ENCODE data around the gene ZBED1.
A peak's percentile ranks its signal among the peaks of the same experiment; 100 is the strongest.

The ZBED1 gene

DNA sequence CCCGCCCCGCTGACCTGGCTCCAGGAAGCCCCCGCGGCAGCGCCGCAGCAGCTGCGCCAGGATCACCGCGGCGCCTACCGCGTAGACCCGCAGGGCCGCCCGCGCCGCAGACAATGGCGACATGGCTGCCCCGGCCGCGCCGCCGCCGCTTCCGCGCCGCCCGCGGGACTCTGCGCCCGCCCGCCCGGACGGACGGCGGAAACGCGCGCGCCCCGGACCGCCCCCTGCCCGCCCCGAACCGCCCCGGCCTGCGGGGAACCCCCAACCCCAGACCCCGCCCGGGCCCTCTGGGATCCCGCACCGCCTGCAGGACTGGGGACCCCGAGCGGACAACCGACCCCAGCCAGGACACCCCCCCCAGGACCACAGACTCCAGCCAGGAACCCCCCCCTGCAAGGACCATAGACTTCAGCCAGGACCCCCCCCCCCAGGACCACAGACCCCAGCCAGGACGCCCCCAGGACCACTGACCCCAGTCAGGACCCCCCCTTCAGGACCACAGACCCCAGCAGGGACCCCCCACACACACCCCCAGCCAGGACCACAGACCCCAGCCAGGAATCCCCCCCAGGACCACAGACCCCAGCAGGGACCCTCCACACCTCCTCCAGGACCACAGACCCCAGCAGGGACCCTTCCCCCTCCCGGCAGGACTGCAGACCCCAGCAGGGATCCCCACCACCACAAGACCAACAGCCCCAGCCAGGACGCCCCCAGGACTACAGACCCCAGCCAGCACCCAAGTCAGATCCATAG, at the start of gene ZBED1, which contains the start of gene DHRSX:
TSS of gene ZBED1 (minus strand) at position 174 of the 756 bp plus-strand sequence. CDS start 10,257 bp downstream, outside the sequence.
TSS of gene DHRSX (minus strand) at position 174 of the 756 bp plus-strand sequence. CDS start at position 123, 51 bp downstream.
- H3K4me1 ChIP-seq (ENCODE audit: control insufficient read depth, insufficient read depth, low read length), result peaks cover 30% of the 10 kb centered on the region
- peak within 1 kb of the TSS; percentile 87 for H3K9ac ChIP-seq (ENCODE audit: low read length)
- no peaks in the 10 kb centered on the region for H3K9me3 ChIP-seq (ENCODE audit: control insufficient read depth, low read length)

DNA sequence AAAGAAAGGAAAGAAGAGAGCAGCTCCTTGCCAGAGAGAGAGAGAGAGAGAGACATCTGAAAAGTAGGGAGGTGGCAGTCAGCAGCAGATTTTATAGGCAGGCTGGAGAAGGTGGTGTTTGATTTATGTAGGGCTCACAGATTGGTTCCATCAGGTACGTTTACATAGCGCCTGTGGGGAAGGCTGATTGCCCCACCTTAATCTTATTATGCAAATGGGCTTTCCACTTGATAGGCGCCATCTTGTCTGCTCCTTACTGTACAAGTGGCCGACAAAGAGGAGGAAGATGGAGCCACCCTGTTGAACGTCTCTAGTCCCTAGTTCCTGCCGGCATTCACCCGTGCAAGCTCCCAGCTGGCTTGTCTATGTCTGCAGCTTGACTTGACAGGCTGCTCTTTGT, 49.1 kb upstream of the ZBED1 start:
- H3K4me3 ChIP-seq (ENCODE audit: low read length), result no peak overlapping the region
- H3K9ac ChIP-seq (ENCODE audit: low read length), result peak overlapping the region; percentile 31
- no peaks in the 10 kb centered on the region for H3K36me3 ChIP-seq (ENCODE audit: control insufficient read depth, insufficient read depth, low read length)
- no peaks in the 10 kb centered on the region for H3K27me3 ChIP-seq (ENCODE audit: control insufficient read depth, insufficient read depth, low read length)
- H3K4me1 ChIP-seq (ENCODE audit: control insufficient read depth, insufficient read depth, low read length), result peaks cover 7% of the 10 kb centered on the region
- H3K9me3 ChIP-seq (ENCODE audit: control insufficient read depth, low read length), result no peaks in the 10 kb centered on the region

More for the DNA sequence above, at the start of gene ZBED1, which contains the start of gene DHRSX:
- peak within 1 kb of the TSS; percentile 41 for H3K4me3 ChIP-seq (ENCODE audit: low read length)
- no peaks in the 10 kb centered on the region for H3K27me3 ChIP-seq (ENCODE audit: control insufficient read depth, insufficient read depth, low read length)
- H3K36me3 ChIP-seq (ENCODE audit: control insufficient read depth, insufficient read depth, low read length), result no peaks in the 10 kb centered on the region

DNA sequence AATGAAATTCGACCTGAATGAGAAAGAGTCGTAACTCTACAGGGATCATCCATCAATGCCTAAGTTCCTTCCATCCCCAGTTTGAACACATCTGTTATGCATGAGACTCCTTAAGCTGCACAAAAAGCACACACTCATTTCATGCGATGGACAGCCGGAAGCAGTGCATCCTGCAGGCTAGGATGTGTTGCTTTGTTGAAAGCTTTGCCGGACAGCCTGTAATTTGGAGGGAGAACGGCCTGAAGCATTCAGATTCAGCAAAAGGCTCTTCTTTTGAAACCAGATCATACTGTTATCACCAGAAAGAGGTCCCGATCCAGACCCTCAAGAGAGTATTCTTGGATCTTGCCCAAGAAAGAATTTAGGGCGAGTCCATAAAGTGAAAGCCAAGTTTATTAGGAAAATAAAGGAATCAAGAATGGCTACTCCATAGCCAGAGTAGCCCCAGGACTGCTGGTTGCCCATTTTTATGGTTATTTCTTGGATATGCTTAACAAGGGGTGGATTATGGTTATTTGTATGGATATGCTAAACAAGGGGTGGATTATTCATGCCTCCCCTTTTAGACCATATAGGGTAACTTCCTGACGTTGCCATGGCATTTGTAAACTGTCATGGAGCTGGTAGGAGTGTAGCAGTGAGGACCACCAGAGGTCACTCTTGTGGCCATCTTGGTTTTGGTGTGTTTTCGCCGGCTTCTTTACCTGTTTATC, 48.1 kb upstream of the ZBED1 start:
- H3K27me3 ChIP-seq (ENCODE audit: control insufficient read depth, insufficient read depth, low read length), result no peaks in the 10 kb centered on the region
- no peak overlapping the region for H3K9ac ChIP-seq (ENCODE audit: low read length)
- H3K9me3 ChIP-seq (ENCODE audit: control insufficient read depth, low read length), result no peaks in the 10 kb centered on the region
- H3K36me3 ChIP-seq (ENCODE audit: control insufficient read depth, insufficient read depth, low read length), result no peaks in the 10 kb centered on the region
- no peak overlapping the region for H3K4me3 ChIP-seq (ENCODE audit: low read length)
- peaks cover 7% of the 10 kb centered on the region for H3K4me1 ChIP-seq (ENCODE audit: control insufficient read depth, insufficient read depth, low read length)

DNA sequence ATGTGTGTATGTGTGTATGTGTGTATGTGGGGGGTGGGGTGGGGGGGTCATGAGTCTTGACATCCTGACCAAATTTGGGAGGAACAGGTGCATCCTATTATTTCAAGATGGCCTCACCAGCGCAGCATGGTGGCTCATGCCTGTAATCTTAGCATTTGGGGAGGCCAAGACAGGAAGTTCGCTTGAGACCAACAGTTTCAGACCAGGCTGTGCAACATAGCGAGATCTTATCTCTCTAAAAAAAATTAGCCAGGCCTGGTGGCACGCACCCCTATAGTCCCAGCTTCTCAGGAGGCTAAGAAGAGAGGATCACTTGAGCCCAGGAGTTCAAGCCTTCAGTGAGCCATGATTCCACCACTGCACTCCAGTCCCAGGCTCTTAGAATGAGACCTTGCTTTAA, 47.0 kb upstream of the ZBED1 start:
- Histone ChIP-seq H3K4me3 (ENCODE audit: low read length) (no peak overlapping the region), H3K27me3 (ENCODE audit: control insufficient read depth, insufficient read depth, low read length) (no peaks in the 10 kb centered on the region), H3K9ac (ENCODE audit: low read length) (no peak overlapping the region), H3K36me3 (ENCODE audit: control insufficient read depth, insufficient read depth, low read length) (no peaks in the 10 kb centered on the region), H3K4me1 (ENCODE audit: control insufficient read depth, insufficient read depth, low read length) (peaks cover 7% of the 10 kb centered on the region), H3K9me3 (ENCODE audit: control insufficient read depth, low read length) (no peaks in the 10 kb centered on the region)

DNA sequence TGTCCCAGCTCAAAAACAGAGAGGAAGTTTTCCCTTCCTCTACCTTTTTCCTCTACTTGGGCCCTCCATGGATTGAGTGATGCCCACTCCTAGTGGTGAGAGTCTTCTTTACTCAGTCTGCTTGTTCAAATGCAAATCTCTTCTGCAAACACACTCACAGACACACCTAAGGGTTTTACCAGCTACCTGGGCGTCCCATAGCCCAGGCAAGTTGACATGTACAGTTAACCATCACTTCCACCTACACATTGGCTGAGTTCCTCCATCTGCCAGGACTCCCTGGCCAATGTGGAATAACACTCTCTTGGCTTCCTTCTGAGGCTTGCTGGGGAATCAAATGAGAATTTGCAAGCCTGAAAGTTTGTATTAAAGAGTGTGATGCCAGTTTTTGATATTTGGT, 45.7 kb upstream of the ZBED1 start:
- Histone ChIP-seq H3K27me3 (ENCODE audit: control insufficient read depth, insufficient read depth, low read length) (no peaks in the 10 kb centered on the region), H3K36me3 (ENCODE audit: control insufficient read depth, insufficient read depth, low read length) (no peaks in the 10 kb centered on the region), H3K4me1 (ENCODE audit: control insufficient read depth, insufficient read depth, low read length) (peaks cover 7% of the 10 kb centered on the region), H3K9ac (ENCODE audit: low read length) (no peak overlapping the region), H3K4me3 (ENCODE audit: low read length) (no peak overlapping the region), H3K9me3 (ENCODE audit: control insufficient read depth, low read length) (no peaks in the 10 kb centered on the region)

DNA sequence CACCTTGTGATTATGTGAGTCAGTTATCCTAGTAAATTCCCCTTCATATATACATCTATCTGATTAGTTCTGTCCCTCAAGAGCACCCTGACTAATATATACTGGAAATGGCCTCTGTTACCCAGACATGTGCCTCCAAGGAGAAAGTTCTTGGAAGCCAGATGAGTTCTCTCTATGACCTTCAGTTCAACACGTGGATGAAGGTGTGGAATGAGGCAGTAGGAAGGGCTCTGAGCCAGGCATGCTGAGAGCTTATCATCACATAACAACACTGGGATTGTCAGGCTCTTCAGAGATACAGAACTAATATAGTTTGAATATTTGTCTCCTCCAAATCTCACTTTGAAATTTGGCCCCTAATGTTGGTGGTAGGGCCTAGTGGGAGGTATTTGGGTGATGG, 44.4 kb upstream of the ZBED1 start:
- Histone ChIP-seq H3K4me3 (ENCODE audit: low read length) (no peak overlapping the region), H3K36me3 (ENCODE audit: control insufficient read depth, insufficient read depth, low read length) (no peaks in the 10 kb centered on the region), H3K4me1 (ENCODE audit: control insufficient read depth, insufficient read depth, low read length) (peaks cover 7% of the 10 kb centered on the region), H3K9me3 (ENCODE audit: control insufficient read depth, low read length) (no peaks in the 10 kb centered on the region), H3K9ac (ENCODE audit: low read length) (no peak overlapping the region), H3K27me3 (ENCODE audit: control insufficient read depth, insufficient read depth, low read length) (no peaks in the 10 kb centered on the region)

DNA sequence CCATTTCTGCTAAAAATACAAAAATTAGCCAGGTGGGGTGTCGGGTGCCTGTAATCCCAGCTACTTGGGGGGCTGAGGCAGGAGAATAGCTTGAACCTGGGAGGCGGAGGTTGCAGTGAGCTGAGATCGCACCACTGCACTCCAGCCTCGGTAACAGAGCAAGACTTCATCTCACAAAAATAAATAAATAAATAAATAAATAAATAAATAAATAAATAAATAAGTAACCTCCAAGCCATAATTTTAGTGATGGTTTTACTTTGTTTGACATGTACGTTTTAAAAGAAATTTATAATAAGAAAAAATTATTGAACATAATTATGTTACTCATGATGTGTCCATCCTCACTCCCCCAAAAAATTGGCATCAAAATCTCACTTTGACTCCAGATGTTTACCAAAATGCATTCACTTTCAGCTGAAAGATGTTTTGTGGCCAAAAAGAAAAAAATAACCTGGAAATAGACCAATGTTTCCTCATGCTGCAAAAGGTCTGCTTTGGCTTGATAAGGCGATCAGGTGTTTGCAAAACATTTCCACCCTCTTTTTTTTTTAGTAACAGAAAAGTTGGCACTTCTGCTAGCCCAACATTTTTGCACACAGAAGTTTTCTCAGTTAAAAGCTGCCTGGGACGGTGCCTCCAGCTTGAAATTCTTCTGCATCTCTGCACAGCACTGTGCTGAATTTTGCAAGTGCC, 42.2 kb upstream of the ZBED1 start:
- H3K9ac ChIP-seq (ENCODE audit: low read length), result no peak overlapping the region
- H3K36me3 ChIP-seq (ENCODE audit: control insufficient read depth, insufficient read depth, low read length), result no peaks in the 10 kb centered on the region
- H3K27me3 ChIP-seq (ENCODE audit: control insufficient read depth, insufficient read depth, low read length), result no peaks in the 10 kb centered on the region
- no peak overlapping the region for H3K4me3 ChIP-seq (ENCODE audit: low read length)
- H3K4me1 ChIP-seq (ENCODE audit: control insufficient read depth, insufficient read depth, low read length), result no peaks in the 10 kb centered on the region
- no peaks in the 10 kb centered on the region for H3K9me3 ChIP-seq (ENCODE audit: control insufficient read depth, low read length)

DNA sequence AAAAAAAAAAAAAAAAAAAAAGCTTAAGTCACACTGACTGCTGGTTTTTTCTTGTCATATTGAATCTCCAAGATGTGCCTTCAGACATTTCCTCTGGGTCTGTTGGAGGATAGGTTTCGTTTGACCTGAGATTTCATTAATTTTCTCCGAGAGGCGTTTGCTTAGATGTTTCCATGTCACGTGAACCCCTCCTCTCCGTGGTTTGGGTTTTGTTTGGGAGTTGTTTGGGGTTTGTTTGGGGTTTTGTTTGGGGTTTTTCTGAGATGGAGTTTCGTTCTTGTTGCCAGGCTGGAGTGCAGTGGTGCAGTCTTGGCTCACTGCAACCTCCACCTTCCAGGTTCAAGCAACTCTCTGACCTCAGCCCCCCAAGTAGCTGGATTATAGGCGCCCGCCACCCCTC, 40.8 kb upstream of the ZBED1 start:
- H3K4me3 ChIP-seq (ENCODE audit: low read length), result no peak overlapping the region
- no peak overlapping the region for H3K9ac ChIP-seq (ENCODE audit: low read length)
- no peaks in the 10 kb centered on the region for H3K4me1 ChIP-seq (ENCODE audit: control insufficient read depth, insufficient read depth, low read length)
- no peaks in the 10 kb centered on the region for H3K36me3 ChIP-seq (ENCODE audit: control insufficient read depth, insufficient read depth, low read length)
- H3K9me3 ChIP-seq (ENCODE audit: control insufficient read depth, low read length), result no peaks in the 10 kb centered on the region
- no peaks in the 10 kb centered on the region for H3K27me3 ChIP-seq (ENCODE audit: control insufficient read depth, insufficient read depth, low read length)

DNA sequence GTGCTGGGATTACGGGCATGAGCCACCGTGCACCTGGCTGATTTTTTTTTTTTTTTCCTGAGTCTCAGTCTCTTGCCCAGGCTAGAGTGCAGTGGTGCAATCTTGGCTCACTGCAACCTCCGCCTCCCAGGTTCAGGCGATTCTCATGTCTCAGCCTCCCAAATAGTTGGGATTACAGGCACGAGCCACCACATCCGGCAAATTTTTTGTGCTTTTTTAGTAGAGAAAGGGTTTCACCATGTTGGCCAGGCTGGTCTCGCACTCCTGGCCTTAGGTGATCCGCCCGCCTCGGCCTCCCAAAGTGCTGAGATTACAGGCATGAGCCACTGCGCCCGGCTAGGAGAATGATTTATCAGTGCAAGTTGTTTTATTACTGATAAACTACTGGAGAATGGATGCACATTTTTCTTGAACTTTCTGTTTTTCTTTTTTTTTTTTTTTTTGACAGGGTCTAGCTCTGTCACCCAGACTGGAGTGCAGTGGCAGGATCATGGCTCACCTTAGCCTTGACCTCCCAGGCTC, 39.7 kb upstream of the ZBED1 start:
- Histone ChIP-seq H3K27me3 (ENCODE audit: control insufficient read depth, insufficient read depth, low read length) (no peaks in the 10 kb centered on the region), H3K9ac (ENCODE audit: low read length) (no peak overlapping the region), H3K4me3 (ENCODE audit: low read length) (no peak overlapping the region), H3K36me3 (ENCODE audit: control insufficient read depth, insufficient read depth, low read length) (no peaks in the 10 kb centered on the region), H3K4me1 (ENCODE audit: control insufficient read depth, insufficient read depth, low read length) (no peaks in the 10 kb centered on the region), H3K9me3 (ENCODE audit: control insufficient read depth, low read length) (no peaks in the 10 kb centered on the region)

DNA sequence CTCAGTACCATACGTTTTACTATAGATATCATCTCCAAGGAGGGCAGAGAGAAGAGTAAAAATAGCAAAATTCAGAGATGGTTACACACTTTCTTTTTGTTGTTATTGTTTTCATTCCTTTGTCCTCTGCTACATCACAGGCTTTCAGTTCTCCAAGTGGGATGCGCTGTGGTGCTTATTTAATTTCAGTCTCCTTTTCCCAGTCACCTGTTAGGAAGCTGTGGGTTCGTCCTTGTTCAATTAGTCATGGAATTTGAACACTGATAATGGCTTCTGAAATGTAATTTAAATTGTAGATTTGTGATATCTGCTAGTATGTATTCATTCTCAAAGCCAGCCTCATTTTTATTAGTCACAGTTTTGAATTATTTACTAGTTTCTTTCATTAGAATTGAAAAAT, 38.8 kb upstream of the ZBED1 start:
- Histone ChIP-seq H3K36me3 (ENCODE audit: control insufficient read depth, insufficient read depth, low read length) (no peaks in the 10 kb centered on the region), H3K27me3 (ENCODE audit: control insufficient read depth, insufficient read depth, low read length) (no peaks in the 10 kb centered on the region), H3K9ac (ENCODE audit: low read length) (no peak overlapping the region), H3K4me3 (ENCODE audit: low read length) (no peak overlapping the region), H3K9me3 (ENCODE audit: control insufficient read depth, low read length) (no peaks in the 10 kb centered on the region), H3K4me1 (ENCODE audit: control insufficient read depth, insufficient read depth, low read length) (no peaks in the 10 kb centered on the region)

DNA sequence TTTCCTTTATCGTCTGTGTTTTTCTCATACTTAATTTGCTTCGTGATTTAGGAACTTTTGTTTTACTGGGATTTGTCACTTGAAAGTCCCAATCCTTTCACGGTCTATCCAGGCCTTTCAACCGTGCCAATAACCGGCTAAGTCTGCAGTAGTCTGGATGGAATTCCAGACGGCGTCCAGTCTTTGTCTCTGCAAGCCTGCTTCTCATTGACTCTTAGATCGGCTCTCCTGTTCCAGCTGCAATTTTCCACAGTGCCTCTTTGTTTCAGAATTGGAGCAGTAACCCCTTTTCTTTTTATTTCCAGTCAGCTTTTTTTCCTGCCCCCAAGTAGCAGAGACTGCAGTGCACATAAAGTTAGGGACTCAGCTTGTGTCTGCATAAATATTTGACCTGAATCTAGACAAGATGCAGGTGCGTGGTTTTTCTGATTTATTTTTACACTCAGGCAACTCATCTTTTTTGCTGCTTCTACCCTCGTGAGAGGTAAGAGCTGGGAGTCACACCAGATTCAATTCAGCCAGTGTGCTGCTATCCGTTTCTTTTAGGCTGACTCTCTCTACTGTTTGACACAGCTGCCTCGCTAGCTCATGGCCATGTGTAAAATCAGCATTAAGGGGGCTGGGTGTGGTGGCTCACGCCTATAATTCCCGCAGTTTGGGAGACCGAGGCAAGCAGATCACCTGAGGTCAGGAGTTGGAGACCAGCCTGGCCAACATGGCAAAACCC, 37.4 kb upstream of the ZBED1 start:
- H3K9ac ChIP-seq (ENCODE audit: low read length), result no peak overlapping the region

More for the DNA sequence above, 37.4 kb upstream of the ZBED1 start:
- Histone ChIP-seq H3K27me3 (ENCODE audit: control insufficient read depth, insufficient read depth, low read length) (no peaks in the 10 kb centered on the region), H3K36me3 (ENCODE audit: control insufficient read depth, insufficient read depth, low read length) (no peaks in the 10 kb centered on the region), H3K9me3 (ENCODE audit: control insufficient read depth, low read length) (no peaks in the 10 kb centered on the region), H3K4me1 (ENCODE audit: control insufficient read depth, insufficient read depth, low read length) (no peaks in the 10 kb centered on the region), H3K4me3 (ENCODE audit: low read length) (no peak overlapping the region)

Data from mucosa of stomach (tissue), 1 donor.